ENCODE data around the gene C20orf204. TPM values are rescaled to one million over a fixed set of nuclear protein-coding genes. Genes with fewer than 3 reads are reported as not detected.

C20orf204 gene
- total and polyA plus RNA-seq, 9 of the 15 experiments (the other 6 are each of a cell fraction or from before 2014, with no cell fraction given), result 0.11 to 1.1 (median 0.36) TPM; not detected in 2

DNA sequence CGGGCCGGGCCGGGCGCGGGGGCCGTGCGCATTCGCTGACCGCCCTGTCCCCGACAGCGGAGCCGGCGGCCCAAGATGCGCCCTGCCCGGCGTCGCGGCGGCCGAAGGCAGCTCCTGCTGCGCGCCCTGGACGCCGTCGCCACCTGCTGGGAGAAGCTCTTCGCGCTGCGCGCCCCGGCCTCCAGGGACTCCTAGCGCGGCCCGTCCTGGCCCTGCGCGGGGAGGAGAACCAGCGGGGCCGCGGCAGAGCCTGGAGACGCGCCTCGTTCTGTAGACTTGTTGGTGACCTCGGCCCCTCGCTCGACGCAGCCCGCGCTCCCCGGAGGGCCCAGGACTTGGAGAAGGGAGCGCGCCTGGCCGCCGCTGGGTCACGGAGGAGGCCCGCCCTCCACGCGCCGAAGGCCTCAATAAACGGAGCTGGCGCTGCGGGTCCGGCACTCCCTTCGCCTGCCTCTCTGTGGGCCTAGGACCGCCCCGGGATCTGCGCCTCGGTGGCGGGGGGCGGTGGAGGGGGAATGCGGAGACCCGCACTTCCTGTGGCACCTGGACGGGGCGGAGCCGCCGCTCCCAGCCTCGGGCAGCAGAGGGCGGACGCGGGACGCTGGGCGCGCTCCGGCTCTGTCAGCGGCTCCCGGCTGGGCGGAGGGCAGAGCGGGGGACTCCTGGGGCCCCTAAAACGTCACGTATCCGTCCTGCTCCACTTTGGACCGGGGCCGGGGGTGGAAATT, 2.7 kb downstream of the C20orf204 start (continued):
- TF ChIP-seq, protein P1, sequence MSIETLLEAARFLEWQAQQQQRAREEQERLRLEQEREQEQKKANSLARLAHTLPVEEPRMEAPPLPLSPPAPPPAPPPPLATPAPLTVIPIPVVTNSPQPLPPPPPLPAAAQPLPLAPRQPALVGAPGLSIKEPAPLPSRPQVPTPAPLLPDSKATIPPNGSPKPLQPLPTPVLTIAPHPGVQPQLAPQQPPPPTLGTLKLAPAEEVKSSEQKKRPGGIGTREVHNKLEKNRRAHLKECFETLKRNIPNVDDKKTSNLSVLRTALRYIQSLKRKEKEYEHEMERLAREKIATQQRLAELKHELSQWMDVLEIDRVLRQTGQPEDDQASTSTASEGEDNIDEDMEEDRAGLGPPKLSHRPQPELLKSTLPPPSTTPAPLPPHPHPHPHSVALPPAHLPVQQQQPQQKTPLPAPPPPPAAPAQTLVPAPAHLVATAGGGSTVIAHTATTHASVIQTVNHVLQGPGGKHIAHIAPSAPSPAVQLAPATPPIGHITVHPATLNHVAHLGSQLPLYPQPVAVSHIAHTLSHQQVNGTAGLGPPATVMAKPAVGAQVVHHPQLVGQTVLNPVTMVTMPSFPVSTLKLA (conservative IDR thresholded peaks at IDR 0.05), result peak; percentile 23 to 63; a peak in 1 of 4 replicates
- peak; percentile 36 for TF ChIP-seq TAF1 (IDR thresholded peaks at IDR 0.05; ENCODE audit: control insufficient read depth, extremely low read depth, insufficient read depth, low read length, severe bottlenecking)
- TF ChIP-seq ZNF592 (IDR thresholded peaks at IDR 0.05), result peak; percentile 55
- TF ChIP-seq, protein P2, sequence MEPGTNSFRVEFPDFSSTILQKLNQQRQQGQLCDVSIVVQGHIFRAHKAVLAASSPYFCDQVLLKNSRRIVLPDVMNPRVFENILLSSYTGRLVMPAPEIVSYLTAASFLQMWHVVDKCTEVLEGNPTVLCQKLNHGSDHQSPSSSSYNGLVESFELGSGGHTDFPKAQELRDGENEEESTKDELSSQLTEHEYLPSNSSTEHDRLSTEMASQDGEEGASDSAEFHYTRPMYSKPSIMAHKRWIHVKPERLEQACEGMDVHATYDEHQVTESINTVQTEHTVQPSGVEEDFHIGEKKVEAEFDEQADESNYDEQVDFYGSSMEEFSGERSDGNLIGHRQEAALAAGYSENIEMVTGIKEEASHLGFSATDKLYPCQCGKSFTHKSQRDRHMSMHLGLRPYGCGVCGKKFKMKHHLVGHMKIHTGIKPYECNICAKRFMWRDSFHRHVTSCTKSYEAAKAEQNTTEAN (CRISPR knock-in tag; IDR thresholded peaks at IDR 0.05), result no peak
- peak; percentile 74; the same call in 1 of the 2 replicates for TF ChIP-seq SMAD4 (CRISPR knock-in tag; conservative IDR thresholded peaks at IDR 0.05)
- no peak for TF ChIP-seq ZSCAN29 (IDR thresholded peaks at IDR 0.05)
- peak in 1 of 3 experiments; percentile 25; a peak in 1 of 6 replicates for TF ChIP-seq ZBTB11 (CRISPR knock-in tag; IDR thresholded peaks at IDR 0.05)
- TF ChIP-seq MEIS2 (IDR thresholded peaks at IDR 0.05; ENCODE audit: partially characterized antibody), result peak; percentile 45
- TF ChIP-seq CBX1 (IDR thresholded peaks at IDR 0.05; ENCODE audit: low read depth), result 0 out of 2 replicates have a peak, but pooled peaks have one; percentile 32
- TF ChIP-seq, protein P3, sequence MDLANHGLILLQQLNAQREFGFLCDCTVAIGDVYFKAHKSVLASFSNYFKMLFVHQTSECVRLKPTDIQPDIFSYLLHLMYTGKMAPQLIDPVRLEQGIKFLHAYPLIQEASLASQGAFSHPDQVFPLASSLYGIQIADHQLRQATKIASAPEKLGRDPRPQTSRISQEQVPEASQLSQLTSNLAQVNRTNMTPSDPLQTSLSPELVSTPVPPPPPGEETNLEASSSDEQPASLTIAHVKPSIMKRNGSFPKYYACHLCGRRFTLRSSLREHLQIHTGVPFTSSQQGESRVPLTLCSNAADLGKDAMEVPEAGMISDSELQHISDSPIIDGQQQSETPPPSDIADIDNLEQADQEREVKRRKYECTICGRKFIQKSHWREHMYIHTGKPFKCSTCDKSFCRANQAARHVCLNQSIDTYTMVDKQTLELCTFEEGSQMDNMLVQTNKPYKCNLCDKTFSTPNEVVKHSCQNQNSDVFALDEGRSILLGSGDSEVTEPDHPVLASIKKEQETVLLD (IDR thresholded peaks at IDR 0.05), result peak; percentile 32; the same call in 1 of the 2 replicates
- peak; percentile 78 for TF ChIP-seq NR4A1 (CRISPR knock-in tag; IDR thresholded peaks at IDR 0.05)
- no peak for TF ChIP-seq NR4A1 (tag; IDR thresholded peaks at IDR 0.05)
